ENCODE results near the gene MTG2.
"Not testable (repeated sequence)": the region's sequence is repeated elsewhere in the genome, so short reads cannot be mapped to it uniquely, and the experiment has no call there.

Gene MTG2

DNA sequence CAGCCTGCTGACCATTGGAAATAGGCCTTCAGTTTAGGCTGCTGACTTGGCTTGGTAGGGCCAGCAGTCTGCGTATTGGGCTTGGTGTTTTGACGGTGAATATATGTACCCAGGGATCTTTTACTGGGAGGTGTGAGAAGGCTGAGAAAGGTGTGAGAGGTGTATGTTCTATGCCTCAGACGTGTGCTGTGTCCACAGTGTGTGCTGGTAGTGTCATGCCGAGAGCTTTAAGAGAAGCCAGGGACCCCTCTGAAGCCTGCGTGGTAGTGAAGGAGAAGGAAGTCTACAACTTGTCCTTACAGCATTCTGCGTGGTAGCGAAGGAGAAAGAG, 37.2 kb upstream of the MTG2 start:
- no peak for DNase-seq (ENCODE audit: low read depth)

DNA sequence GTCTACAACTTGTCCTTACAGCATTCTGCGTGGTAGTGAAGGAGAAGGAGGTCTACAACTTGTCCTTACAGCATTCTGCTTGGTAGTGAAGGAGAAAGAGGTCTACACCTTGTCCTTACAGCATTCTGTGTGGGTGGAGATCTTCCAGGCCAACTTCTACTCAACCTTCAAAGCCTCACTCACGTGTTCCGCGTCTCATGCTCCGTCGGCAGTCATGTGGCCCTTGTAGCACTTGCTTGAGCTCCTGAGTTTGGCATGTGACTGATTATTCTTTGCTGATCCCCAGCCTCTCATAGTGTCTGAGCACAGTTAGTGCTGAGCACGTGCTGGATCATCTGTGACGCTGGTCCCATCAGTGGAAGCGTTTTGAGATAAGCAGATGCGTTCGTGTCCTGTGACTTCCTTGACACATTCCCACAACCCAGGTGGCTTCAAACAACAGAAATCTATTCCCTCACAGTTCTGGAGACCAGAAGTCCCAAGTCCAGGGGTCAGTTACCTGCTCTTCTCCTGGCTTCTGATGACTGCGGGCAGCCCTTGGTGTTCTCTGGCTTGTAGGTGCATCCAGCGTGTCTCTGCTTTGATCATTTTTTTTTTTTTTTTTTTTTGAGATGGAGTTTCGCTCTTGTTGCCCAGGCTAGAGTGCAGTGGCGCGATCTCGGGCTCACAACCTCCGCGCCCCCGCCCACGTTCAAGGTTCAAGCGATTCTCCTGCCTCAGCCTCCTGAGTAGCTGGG, 36.6 kb upstream of the MTG2 start:
- DNase-seq (ENCODE audit: low read depth), result no peak

DNA sequence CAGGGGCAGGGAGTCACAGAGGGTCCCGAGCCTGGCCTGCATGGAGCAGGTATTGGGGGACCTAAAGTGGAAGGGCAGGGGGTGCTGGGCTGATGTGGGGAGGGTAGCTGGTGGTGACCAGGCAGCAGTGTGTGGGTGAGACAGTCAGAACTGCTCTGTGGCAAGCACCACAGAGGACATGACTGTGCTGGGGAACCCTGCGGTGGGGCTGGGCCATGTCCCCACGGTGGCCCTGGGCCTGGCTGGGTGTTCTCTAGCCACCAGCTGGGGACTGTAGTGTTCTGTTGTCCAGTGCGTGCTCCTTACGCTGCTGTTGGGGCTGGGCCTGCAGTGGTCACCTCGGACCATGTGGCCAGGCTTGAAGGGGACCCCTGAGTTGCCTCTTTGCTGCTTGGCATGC, 35.7 kb upstream of the MTG2 start:
- no peak for DNase-seq (ENCODE audit: low read depth)

DNA sequence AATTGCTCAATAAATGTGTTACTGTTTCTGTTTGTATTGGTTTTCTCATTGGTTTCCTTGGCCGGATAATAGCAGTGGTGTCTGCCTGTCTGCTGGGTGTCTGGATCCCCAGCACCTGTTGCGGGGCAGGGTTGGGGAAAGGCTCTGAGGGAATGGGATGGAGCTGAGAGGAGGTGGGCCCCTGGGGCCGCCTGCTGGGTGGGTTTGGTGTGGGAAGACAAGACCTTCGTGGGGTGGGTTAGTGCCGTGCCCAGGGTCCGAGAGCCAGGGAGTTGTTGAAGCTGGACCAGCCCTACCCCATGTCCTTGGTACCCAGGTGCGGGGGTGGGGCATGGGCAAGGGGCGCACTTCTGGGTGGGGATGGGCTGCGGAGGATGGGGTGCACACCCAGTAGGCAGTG, 35.3 kb upstream of the MTG2 start:
- no peak for DNase-seq (ENCODE audit: low read depth)

DNA sequence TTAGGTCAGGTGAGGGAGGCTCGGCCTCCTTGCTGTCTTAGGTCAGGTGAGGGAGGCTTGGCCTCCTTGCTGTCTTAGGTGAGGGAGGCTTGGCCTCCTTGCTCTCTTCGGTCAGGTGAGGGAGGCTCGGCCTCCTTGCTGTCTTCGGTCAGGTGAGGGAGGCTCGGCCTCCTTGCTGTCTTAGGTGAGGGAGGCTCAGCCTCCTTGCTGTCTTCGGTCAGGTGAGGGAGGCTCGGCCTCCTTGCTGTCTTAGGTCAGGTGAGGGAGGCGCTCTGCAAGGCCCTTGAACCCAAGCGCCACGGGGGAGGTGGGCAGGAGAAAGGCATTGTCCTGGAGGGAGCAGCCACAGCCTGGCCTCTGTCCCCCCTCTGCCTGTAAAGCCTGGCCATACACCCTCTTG, 34.4 kb upstream of the MTG2 start:
- DNase-seq (ENCODE audit: low read depth), result not testable (repeated sequence)

DNA sequence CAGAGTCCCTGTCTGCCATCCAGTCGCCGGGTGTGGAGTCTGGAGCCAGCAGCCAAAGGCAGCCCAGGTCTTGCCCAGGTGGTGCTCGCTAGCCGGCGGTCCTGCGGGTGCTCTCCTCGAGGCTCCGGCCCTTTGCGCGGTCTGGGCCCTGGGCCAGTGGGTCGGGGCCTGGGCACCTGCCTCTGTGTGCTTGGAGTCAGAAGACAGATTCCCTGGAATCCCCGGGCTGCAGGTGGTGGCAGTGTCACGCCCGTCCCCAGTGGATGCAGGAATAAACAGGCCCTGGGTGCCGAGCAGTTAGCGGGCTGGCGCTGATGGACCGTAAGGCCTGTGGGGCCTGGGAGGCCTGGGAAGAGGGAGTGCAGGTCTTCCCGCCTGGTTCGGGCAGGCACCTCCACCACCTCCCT, 33.9 kb upstream of the MTG2 start:
- DNase-seq (ENCODE audit: low read depth), result no peak

DNA sequence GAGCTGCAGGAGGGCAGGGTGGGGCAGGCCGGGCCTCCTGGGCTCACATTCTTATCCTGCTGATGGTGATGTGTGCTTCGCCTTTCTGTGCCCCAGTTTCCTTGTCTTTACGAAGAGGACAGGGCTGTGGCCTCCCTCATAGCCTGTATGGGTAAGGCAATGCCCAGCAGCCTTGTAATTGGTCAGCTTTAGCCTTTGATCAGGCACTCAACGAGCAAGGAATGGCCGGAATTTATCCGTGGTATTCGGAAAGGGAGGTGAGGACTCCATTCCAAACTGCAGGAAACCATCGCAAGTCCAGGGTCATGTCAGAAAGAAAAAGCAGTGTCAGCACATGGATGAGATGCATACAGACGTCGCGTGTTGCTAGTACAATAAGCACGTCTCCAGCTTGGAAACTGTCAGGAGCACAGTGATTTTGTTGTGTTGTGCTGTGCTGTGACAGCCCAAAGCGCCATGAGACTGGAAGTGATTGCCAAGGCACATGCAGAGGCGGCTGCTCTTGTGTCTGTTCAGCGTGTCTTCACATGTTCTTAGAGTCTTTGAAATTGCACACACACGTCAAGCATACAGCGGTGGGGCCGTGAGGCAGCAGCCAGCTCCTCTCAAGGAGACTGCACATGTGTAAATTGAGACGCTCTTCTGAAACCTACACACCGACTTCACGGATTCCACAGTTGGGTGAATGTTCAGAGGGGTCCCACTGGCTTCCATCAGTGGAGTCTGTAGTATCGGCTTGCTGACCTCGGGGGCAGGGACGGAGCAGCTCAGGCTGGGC, 33.1 kb upstream of the MTG2 start:
- no peak for DNase-seq (ENCODE audit: low read depth)

DNA sequence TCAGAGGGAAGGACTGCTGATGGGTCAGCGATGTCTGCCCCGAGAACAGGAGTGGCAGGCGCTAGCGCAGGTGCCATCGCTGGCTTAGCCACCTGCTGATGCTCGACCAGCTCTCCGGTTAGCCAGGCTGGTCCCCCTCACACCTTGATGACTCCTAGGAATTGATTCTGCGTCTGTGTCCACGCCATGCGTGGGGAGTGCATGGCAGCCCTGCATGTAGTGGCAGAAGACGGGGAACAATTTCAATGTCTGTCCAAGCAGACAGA, 32.6 kb upstream of the MTG2 start:
- DNase-seq (ENCODE audit: low read depth), result no peak

DNA sequence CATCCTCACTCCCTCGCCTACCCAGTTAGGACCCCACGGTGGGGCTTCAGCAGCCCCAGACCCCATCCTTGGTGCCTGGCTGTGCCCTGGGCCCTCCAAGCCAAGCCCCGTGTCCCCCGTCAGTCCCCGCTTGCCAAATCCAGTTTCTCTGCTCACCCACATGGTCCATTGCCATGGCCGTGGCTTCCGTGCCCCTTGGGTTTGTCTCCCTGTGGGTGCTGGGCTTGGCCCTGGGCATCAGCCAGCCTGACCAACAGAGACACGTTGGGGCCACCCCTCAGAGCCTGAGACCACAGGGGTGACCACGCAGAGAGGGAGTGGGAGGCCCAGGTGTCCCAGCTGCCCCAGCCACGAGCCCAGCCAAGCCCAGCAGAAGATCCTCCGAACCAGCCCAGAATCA, 31.6 kb upstream of the MTG2 start:
- no peak for DNase-seq (ENCODE audit: low read depth)

DNA sequence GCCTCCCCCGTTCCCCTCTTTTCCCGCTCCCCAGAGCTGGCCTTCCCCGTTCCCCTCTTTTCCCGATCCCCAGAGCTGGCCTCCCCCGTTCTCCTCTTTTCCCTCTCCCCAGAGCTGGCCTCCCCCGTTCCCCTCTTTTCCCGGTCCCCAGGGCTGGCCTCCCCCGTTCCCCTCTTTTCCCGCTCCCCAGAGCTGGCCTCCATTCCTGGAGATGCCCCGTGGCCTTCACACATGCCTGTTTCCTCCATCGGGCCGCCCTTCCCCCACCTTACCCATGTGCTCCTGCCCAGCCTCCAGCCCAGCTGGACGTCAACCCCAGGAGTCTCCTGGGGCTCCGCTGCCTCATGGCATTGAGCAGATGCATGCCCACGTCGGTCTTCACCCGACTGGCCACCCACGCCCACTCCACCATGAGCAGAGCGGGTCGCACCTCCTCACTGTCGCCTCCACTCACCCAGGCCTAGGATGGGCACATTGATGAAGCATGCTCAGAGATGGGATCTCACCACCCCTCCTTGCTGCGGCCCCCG, 30.9 kb upstream of the MTG2 start:
- no peak for DNase-seq (ENCODE audit: low read depth)

DNA sequence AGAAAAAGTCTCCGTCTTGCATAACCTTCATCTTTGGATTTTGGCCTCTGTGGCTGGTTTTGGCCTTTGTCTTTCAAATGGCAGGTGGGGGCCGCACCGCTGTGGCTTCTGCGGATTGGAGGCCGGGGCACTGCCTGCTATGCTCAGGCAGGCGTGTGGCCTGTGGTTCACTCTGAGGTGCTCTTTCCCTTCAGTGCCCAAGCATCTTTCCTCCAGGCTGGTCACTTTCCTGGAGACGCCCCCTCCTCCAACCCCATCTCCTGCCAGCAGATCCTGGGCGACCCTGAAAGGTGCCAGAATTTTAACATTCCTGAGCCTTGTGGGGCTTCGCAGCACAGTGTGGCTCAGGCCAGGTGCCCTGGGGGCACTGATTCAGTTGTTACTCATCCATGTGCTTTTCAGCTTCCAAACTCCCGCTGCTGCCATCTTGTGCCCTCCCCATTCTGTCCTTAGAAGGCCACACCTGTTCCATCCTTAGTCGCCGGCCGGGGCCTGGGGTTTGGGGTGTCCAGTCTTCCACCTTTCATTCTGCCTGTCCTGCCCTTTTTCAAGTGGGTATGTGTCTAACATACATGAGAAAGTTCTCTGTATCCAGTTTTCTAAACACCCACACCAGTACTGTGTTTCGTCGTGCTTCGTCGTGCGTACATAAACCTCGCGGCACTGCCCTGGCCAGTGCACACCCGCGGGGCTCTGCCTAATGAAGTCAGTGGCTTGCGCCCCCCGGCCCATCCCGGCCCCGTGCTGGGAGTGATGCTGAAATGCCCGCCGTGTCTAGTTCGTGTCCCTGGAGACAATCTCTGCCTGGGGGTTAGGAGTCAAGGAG, 27.2 kb upstream of the MTG2 start:
- no peak for DNase-seq (ENCODE audit: low read depth)

DNA sequence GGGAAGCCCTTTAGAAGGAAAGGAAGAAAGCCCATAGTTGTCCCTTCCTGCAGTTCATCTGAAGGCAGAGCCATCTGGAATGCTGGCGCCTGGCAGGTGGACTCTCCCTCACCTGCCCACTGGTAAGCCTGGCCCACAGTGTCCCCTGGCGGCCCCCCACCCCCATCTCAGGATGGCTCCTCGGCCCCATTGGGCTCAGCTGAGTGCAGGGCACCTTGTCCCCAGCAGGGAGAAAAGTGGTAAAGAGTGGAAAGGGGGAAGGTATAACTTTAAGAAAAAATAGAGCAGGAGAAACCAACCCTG, 26.6 kb upstream of the MTG2 start:
- DNase-seq (ENCODE audit: low read depth), result no peak

DNA sequence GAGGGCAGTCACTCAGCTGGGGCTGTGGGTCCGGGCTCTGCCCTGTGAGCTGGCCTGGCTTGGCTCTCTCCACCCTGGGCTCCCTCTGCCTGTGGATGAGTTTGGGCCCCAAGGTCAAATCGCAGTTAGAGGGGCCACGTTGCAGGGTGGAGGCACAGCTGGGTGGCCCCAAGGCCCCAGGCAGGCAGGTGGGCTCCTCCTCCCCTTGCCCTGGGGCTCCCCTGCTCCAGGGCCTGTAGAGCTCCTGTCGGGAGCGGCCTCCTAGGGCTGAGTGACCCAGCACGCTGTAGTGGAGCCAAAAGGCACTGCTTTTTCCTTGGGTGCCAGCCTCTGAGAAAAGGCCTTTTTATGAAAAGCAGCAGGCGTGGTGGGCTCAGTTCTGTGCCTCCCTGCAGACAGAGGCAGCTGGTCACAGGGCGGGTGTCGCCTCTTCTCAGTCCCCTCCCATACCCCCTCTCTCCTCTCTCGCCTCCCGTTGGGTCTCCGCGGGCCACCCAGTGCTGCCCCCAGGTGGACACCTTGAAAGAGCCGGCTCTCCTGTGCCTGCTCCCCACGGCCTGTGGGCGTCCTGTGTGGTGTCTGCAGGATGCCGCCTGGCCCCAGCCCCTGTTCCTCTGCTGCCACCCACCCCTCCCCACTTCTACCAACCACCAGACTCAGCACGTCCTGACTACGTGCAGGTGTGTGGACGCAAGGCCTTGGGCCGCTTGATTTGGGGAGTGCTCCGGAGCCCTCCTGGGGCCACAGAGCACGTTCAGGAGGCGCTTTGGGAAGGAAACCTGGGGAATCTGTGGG, 26.0 kb upstream of the MTG2 start:
- peak; percentile 60 for DNase-seq (ENCODE audit: low read depth)

DNA sequence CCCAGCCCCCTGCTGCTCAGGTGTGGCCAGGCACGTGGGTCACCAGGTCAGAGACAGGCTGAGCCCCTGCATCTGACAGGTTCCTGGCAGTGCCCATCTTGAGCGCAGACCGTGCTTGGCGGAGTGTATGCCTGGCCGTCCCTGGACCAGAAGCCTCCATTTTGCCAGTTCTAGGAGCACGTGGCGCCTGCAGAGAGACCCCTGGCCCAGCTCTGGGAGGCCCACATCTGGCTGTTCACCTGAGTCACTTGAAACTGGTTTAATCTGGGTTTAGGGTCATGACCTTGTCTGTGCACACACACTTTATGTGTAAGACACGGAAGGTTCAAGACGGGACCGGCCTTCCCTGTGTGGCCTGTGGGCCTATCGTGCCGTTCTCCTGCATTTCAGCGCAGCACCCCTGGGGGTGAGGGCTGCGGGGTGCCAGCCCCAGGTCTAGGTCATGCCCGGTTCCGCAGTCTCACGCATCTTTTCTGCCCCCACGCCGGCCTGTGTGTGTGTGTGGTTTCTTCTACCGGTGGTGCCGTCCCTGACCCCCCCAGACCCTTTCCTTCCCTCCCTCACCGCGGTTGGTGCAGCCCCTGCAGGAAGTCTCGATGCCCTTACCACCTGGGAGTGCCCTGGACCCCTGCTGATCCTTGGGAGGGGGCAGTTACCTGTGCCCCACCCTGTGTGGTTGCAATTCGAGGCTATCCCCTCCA, 25.3 kb upstream of the MTG2 start:
- no peak for DNase-seq (ENCODE audit: low read depth)

DNA sequence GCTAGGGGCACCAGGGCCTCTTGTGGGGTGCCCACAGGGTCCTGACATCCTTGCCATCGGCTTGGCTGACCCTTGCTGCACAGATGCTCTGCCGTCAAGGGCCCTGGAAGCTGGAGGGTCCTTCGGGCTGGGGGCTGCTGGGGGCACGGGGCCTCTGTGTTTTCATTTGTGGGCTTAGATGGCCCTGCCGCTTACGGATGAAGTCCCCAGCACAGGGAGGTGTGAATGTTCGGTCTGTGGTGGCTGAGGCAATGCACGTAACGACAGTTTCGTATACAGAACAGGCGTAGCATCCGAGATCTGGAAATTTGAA, 24.8 kb upstream of the MTG2 start:
- no peak for DNase-seq (ENCODE audit: low read depth)

DNA sequence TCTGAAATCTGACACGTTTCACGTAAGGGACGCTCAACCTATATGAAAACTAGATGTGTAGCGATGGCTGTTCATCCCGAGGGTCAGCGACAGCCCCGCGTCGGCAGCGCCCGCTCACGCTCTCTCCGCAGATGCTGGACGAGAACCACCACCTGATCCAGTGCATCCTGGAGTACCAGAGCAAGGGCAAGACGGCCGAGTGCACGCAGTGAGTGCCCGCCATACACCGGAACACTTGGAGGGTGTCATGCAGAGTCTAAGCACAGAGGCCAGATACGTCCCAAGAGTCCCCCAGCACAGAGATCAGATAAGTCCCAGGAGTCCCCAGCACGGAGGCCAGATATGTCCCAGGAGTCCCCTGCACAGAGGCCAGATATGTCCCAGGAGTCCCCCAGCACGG, 24.3 kb upstream of the MTG2 start:
- DNase-seq (ENCODE audit: low read depth), result no peak

DNA sequence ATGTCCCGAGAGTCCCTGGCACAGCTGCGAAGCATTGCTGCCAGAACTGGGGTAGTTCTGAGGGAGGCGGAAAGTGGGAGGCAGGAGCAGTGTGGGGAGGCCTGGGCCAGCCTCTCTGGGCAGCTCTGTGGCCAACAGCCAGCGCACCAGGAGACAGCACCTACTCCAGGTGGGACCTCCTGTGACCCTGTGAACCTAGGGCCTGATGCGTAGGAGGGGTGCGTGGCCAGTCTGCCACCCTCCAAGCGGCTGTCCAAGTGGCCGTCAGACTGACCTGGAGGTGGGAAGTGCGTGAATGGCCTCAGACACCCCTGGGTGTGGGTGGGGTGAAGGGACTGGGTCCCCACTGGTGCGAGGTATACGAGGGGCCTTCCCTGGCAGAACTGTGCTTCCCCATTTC, 23.8 kb upstream of the MTG2 start:
- DNase-seq (ENCODE audit: low read depth), result no peak

DNA sequence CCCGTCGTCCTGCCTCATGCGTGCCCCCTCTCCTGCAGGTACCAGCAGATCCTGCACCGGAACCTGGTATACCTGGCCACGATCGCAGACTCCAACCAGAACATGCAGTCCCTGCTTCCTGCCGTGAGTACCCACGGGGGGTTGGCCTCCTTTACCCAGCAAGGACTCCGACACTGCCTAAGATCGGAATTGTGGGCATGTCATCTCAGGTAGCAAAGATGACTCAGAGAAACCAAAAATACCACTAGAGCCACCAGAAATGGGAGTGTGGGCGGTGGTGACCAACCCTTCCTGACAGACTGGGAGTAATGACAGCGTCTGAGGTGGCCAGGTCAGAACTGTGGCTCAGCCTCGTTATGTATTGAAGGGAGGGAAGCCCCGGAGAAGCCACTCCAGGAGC, 23.0 kb upstream of the MTG2 start:
- no peak for DNase-seq (ENCODE audit: low read depth)

DNA sequence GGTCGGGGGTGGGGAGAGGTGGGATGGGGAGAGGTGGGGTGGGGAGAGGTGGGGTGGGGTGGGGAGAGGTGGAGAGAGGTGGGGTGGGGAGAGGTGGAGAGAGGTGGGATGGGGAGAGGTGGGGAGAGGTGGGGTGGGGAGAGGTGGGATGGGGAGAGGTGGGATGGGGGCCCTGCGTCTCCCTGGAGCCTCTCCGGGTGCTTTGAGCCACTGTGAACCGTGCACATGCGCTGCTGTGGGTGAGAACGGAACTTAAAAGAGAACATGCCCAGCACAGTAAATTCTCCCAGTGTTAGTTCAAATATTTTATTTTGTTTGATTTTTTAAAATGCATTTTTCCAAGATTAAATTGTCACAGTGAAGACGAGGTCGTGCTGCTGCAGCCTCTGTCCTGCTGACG, 22.6 kb upstream of the MTG2 start:
- DNase-seq (ENCODE audit: low read depth), result no peak

DNA sequence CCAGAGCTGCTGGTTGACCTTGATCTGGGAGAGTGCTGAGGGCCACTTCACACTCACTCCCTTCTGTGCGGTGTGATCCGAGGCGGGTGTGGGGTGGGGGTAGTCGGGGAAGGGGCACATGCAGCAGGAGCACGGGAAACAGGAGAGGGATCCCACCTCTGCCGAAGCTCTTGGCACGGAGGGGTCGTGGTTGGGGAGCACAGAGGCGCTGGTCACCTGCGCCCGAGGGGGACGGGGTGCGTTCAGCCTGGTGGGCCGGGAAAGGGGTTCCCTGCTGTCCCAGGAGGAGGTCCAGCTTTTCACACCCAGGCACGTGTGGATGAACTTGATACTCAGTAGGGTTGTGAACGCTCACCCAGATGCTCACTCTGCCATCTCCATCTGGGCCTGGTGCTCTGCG, 22.0 kb upstream of the MTG2 start:
- no peak for DNase-seq (ENCODE audit: low read depth)

DNA sequence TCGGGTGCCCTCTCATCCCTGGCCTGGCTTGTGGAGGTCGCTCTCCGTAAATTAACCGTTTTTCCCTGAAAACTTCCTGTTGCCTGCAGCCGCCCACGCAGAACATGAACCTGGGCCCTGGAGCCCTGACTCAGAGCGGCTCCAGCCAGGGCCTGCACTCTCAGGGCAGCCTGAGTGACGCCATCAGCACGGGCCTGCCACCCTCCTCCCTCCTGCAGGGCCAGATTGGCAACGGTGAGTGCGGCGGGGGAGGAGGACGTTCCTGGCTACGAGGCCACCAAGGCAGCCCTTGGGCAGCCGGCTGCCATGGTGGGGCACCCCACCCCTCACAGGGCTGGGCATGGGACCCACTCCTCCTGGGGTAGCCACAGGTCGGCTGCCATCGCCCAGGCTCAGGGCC, 21.5 kb upstream of the MTG2 start:
- DNase-seq (ENCODE audit: low read depth), result no peak

Measured in T follicular helper cell (primary cell).